ENCODE measurements around the gene KCNJ10. TPM values are rescaled to one million over a fixed set of nuclear protein-coding genes. Genes with fewer than 3 reads are reported as not detected.
A peak's percentile ranks its signal among the peaks of the same experiment; 100 is the strongest.

The KCNJ10 gene
- total and polyA plus RNA-seq, 8 donors, result 0.19 to 1.1 (median 0.78) TPM; not detected in 5

DNA sequence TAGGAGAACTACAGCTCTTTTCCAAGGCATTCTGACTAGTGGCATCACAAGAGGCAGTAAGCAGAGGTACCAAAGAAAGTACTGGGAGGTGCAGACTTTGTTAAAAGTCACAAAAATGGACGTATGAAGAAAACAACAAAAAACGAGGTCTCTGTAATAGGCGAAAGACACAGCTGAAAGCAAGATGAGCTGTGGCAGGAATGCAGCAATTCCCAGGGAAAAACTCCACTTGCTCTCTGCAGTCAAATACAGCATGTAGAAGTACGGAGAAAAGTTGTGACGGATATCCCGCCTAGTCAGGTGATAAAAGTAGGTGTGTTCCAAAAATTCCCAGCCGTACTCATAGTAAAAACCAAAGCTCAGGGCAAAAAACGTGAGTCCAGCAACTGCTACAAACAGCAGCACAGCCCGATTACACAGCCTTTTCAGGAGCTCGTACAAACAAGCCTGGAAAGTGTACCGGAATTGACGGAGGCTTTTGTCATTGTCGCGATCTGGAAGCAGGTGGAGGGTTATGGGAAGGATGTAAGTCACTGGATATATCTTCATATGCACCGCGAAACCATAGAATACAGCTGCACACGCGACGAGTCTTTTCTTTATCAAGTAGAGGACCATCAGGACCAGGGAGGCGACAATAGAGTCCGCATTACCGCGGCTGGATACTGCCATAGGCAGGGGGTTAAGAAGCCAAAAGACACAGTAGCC, 39.1 kb downstream of the KCNJ10 start:
- intact Hi-C loops (cut with DNase I; ENCODE audit: low total_unique reads), result no loop called here
- Histone ChIP-seq H3K27ac (peak overlapping the region; percentile 73 to 86 (median 82)), H3K9me3 (no peaks in the 10 kb centered on the region), H3K4me1 (peaks cover 10 to 44% (median 30%) of the 10 kb centered on the region in 4 donors), H3K36me3 (no peaks in the 10 kb centered on the region), H3K27me3 (no peaks in the 10 kb centered on the region), H3K4me3 (peak overlapping the region; percentile 71 to 91 (median 78))
- no peak for TF ChIP-seq EP300 (IDR thresholded peaks at IDR 0.05)
- no peak for TF ChIP-seq POLR2AphosphoS5 (IDR thresholded peaks at IDR 0.05)
- TF ChIP-seq, protein P1, sequence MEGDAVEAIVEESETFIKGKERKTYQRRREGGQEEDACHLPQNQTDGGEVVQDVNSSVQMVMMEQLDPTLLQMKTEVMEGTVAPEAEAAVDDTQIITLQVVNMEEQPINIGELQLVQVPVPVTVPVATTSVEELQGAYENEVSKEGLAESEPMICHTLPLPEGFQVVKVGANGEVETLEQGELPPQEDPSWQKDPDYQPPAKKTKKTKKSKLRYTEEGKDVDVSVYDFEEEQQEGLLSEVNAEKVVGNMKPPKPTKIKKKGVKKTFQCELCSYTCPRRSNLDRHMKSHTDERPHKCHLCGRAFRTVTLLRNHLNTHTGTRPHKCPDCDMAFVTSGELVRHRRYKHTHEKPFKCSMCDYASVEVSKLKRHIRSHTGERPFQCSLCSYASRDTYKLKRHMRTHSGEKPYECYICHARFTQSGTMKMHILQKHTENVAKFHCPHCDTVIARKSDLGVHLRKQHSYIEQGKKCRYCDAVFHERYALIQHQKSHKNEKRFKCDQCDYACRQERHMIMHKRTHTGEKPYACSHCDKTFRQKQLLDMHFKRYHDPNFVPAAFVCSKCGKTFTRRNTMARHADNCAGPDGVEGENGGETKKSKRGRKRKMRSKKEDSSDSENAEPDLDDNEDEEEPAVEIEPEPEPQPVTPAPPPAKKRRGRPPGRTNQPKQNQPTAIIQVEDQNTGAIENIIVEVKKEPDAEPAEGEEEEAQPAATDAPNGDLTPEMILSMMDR (IDR thresholded peaks at IDR 0.05), result no peak
- TF ChIP-seq POLR2A (IDR thresholded peaks at IDR 0.05), result no peak
- peak in 1 of 2 donors; percentile 50 for DNase-seq
- WGBS, 5 donors, result 5 to 11% (median 8%) methylated on average over 23 of the region's 23 CpGs

DNA sequence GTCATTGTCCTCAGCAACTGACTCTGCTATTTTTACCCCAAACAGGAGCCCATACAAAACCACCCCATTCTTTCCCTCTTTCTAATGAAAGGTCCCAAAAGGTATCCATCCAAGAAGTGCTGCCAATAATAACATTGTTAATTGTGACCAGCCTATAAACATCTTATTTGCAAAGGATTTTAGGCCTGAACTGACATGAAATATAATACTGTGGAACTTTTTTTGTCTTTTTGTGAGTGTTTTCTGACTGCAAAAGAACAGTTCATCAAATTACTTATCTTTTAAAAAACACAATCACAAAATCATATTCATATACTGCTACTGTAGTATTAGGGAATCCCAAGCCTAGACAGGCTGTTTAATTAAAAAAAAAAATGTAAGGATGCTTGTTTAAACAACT, 41.5 kb downstream of the KCNJ10 start:
- no peaks in the 10 kb centered on the region for H3K36me3 ChIP-seq
- peaks cover 10 to 46% (median 34%) of the 10 kb centered on the region in 4 donors for H3K4me1 ChIP-seq
- H3K27me3 ChIP-seq, result no peaks in the 10 kb centered on the region
- no peaks in the 10 kb centered on the region for H3K9me3 ChIP-seq
- H3K4me3 ChIP-seq, result no peak overlapping the region
- no peak for DNase-seq
- intact Hi-C loops (cut with DNase I; ENCODE audit: low total_unique reads), result no loop called here
- no peak overlapping the region for H3K27ac ChIP-seq
- TF ChIP-seq POLR2AphosphoS5 (IDR thresholded peaks at IDR 0.05) (no peak), EP300 (IDR thresholded peaks at IDR 0.05) (no peak), POLR2A (IDR thresholded peaks at IDR 0.05) (no peak)
- TF ChIP-seq, protein P1 (IDR thresholded peaks at IDR 0.05), result no peak

DNA sequence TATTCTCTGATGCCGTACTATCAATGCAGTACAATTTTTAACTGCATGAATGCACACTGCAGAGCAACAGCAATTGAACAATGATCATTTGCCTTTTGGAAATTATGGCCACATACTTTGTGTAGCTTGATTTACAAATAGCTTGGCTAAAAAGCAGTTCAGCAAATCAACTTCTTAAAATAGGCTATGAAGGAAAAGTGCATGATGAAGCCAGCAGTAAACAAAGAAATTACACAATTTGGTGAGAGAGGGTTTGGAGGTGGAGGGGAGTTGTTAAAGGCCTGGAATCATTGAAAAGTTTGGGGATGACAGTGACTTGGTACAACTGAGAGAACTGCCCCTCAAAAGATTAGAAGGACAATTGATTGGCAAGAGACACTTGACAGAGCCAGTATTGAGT, 44.6 kb downstream of the KCNJ10 start:
- no peaks in the 10 kb centered on the region for H3K27me3 ChIP-seq
- H3K9me3 ChIP-seq, result no peaks in the 10 kb centered on the region
- H3K27ac ChIP-seq, result no peak overlapping the region
- TF ChIP-seq POLR2A (IDR thresholded peaks at IDR 0.05) (no peak), POLR2AphosphoS5 (IDR thresholded peaks at IDR 0.05) (no peak), EP300 (IDR thresholded peaks at IDR 0.05) (no peak)
- TF ChIP-seq, protein P1 (IDR thresholded peaks at IDR 0.05), result no peak
- 69 to 80% (median 77%) methylated on average over 1 of the region's 1 CpG for WGBS, 5 donors
- H3K36me3 ChIP-seq, result no peaks in the 10 kb centered on the region
- intact Hi-C loops (cut with DNase I; ENCODE audit: low total_unique reads), result no loop called here
- H3K4me3 ChIP-seq, result no peak overlapping the region
- DNase-seq, result no peak
- peaks cover 4 to 27% (median 15%) of the 10 kb centered on the region in 4 donors for H3K4me1 ChIP-seq

DNA sequence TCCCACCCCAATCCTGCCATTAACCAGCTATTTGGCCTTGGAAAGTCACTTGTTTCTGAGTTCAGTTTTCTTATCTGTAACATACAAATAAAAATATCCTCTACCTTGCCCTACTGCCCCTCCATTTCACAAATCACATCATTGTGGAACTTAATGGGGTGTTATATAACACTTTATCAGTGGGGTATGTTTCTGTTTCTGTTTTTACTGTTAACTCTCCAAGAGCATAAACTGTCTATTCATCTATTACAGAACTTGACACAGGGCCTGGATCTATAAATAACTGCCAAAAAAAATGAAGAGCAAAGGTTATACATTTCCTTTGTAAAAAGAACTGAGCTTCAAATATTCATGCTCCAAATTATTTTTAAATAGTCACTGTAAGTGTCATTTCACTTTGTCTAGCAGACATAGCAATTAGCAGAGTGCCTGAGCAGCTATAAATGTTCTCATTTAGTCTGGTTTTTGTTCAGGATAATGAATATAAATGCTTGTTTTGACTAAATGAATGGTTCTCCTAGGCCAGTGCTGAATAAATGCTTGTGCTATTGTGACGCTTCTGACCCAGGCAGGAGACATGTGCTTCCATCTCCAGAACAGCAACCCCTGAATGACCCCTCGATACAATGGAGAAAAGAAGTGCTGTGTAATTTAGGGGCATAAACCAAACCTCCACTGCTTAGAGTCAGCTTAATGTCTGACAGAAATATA, 45.6 kb downstream of the KCNJ10 start:
- 36 to 53% (median 49%) methylated on average over 2 of the region's 2 CpGs for WGBS, 5 donors
- DNase-seq, result peak in 1 of 2 donors; percentile 37
- H3K27ac ChIP-seq, result no peak overlapping the region
- no peaks in the 10 kb centered on the region for H3K36me3 ChIP-seq
- no peak overlapping the region for H3K4me3 ChIP-seq
- intact Hi-C loops (cut with DNase I; ENCODE audit: low total_unique reads), result no loop called here
- no peaks in the 10 kb centered on the region for H3K27me3 ChIP-seq
- H3K4me1 ChIP-seq, result peaks cover 0 to 17% (median 7%) of the 10 kb centered on the region in 4 donors
- TF ChIP-seq EP300 (IDR thresholded peaks at IDR 0.05) (no peak), POLR2A (IDR thresholded peaks at IDR 0.05) (no peak), POLR2AphosphoS5 (IDR thresholded peaks at IDR 0.05) (no peak)
- TF ChIP-seq, protein P1 (IDR thresholded peaks at IDR 0.05), result no peak
- H3K9me3 ChIP-seq, result no peaks in the 10 kb centered on the region
